HCT116 (cell line): ENCODE results near the gene METTL26. TPM values are rescaled to one million over a fixed set of nuclear protein-coding genes. Genes with fewer than 3 reads are reported as not detected.

ENCODE experiments used
- ATAC-seq: fragments of 200-7000 bp; cut with Tn5 transposase; 2 replicates; pipeline ENCODE4 v1.9.1; 2020; ENCODE audit warnings: mild to moderate bottlenecking, moderate library complexity
- BruUV-seq: library from RNA; stranded (reverse); fragments of 400-500 nt; replicated peaks from 2 replicates; lab custom pipeline; 2021; lab: Mats Ljungman, UMichigan
- CTCF ChIA-PET: fragments of 300-600 bp; sonication (Branson Sonifier 250); formaldehyde crosslinking; loops from one replicate; lab custom pipeline; 2021; ENCODE audit warnings: antibody characterized with exemption; lab: Charles Lee
- POLR2A ChIA-PET: fragments of 300-600, 350-600 bp; sonication (Branson Sonifier 250); formaldehyde crosslinking; loops from one replicate; lab custom pipeline; 2021; ENCODE audit warnings: antibody characterized with exemption; lab: Charles Lee
- RAD21 ChIA-PET, 2 experiments: fragments of 300-600 bp; sonication (Branson Sonifier 250); formaldehyde crosslinking; loops; one replicate each; lab custom pipeline; 2023; ENCODE audit warnings: low total read pairs in 2 of 2; ENCODE audit not compliant: uncharacterized antibody in 2 of 2, unreplicated experiment in 2 of 2, low non-redundant PET in 1 of 2; lab: Charles Lee
- DNase-seq: peaks from one replicate; pipeline ENCODE4 v3.0.0-alpha.2; 2010; ENCODE audit warnings: low read depth, low spot score
- H2AFZ ChIP-seq: fragments of 200-600 bp; shearing (Covaris generic), sonication (generic); 2 replicates; pipeline ENCODE4 v1.6.1; 2017; ENCODE audit warnings: low read depth, mixed run types, mixed read lengths, antibody characterized with exemption, low read length; ENCODE audit not compliant: poor library complexity, severe bottlenecking
- H3K27ac ChIP-seq: 2 replicates; pipeline ENCODE4 v1.5.1; 2012; ENCODE audit warnings: low read depth, low read length
- H3K27me3 ChIP-seq: fragments of 200-600 bp; sonication (generic); 2 replicates; pipeline ENCODE4 v1.6.1; 2016; ENCODE audit warnings: mixed run types, low read length, mixed read lengths; ENCODE audit not compliant: insufficient read depth
- H3K36me3 ChIP-seq, 2 experiments: fragments of 200-500 bp in 1 of 2; fragments of 200-600 bp in 1 of 2; sonication (Bioruptor generic) in 1 of 2; sonication (generic) in 1 of 2; 2 replicates each; pipeline versions ENCODE4 v1.5.1 to v1.6.1; 2014 to 2016; ENCODE audit warnings: low read length in 2 of 2, inconsistent platforms in 1 of 2, mixed read lengths in 1 of 2, mixed run types in 1 of 2; ENCODE audit not compliant: insufficient read depth in 2 of 2, control insufficient read depth in 1 of 2
- H3K4me1 ChIP-seq, 2 experiments: fragments of 200-600 bp in 1 of 2; sonication (generic) in 1 of 2; 2 replicates each; pipeline versions ENCODE4 v1.5.1 to v1.6.1; 2012 to 2017; ENCODE audit warnings: low read length in 2 of 2, inconsistent platforms in 1 of 2, mild to moderate bottlenecking in 1 of 2, mixed read lengths in 1 of 2, mixed run types in 1 of 2, moderate library complexity in 1 of 2; ENCODE audit not compliant: insufficient read depth in 2 of 2, control insufficient read depth in 1 of 2
- H3K4me2 ChIP-seq: fragments of 200-600 bp; sonication (generic); 2 replicates; pipeline ENCODE4 v1.6.1; 2017; ENCODE audit warnings: mixed run types, low read length, mixed read lengths
- H3K4me3 ChIP-seq, 2 experiments: fragments of 200-600 bp in 1 of 2; sonication (generic) in 1 of 2; replicated peaks in 1 of 2; 2 replicates each; pipeline ENCODE4 v1.5.1; 2011 to 2016; ENCODE audit warnings: low read length in 2 of 2, control low read depth in 1 of 2, low read depth in 1 of 2, mild to moderate bottlenecking in 1 of 2, mixed read lengths in 1 of 2, mixed run types in 1 of 2
- H3K79me2 ChIP-seq: fragments of 200-600 bp; sonication (generic); 2 replicates; pipeline ENCODE4 v1.6.1; 2017; ENCODE audit warnings: mild to moderate bottlenecking, mixed run types, low read length, moderate library complexity, mixed read lengths; ENCODE audit not compliant: insufficient read depth
- H3K9ac ChIP-seq: fragments of 200-600 bp; sonication (generic); 2 replicates; pipeline ENCODE4 v1.6.1; 2016; ENCODE audit warnings: low read length, mixed read lengths
- H3K9me2 ChIP-seq: fragments of 200-600 bp; sonication (generic), shearing (Covaris generic); 2 replicates; pipeline ENCODE4 v1.6.1; 2017; ENCODE audit warnings: mixed run types, mild to moderate bottlenecking, moderate library complexity; ENCODE audit not compliant: insufficient read depth
- H3K9me3 ChIP-seq, 2 experiments: fragments of 200-500 bp in 1 of 2; fragments of 200-600 bp in 1 of 2; sonication (Bioruptor generic) in 1 of 2; sonication (generic) in 1 of 2; 2 replicates each; pipeline ENCODE4 v1.6.1; 2014 to 2017; ENCODE audit warnings: low read length in 2 of 2, mixed read lengths in 2 of 2, inconsistent platforms in 1 of 2, low read depth in 1 of 2, mild to moderate bottlenecking in 1 of 2, mixed run types in 1 of 2, moderate library complexity in 1 of 2; ENCODE audit not compliant: control insufficient read depth in 1 of 2, insufficient read depth in 1 of 2
- H4K20me1 ChIP-seq: fragments of 200-600 bp; sonication (generic), shearing (Covaris generic); 2 replicates; pipeline ENCODE4 v1.6.1; 2017; ENCODE audit warnings: mixed run types, mild to moderate bottlenecking, moderate library complexity; ENCODE audit not compliant: insufficient read depth
- CTCF ChIP-seq, 3 experiments: fragments of 200-600 bp in 1 of 3; sonication (generic) in 1 of 3; IDR thresholded peaks in 2 of 3; conservative IDR thresholded peaks in 1 of 3; 2 replicates each; pipeline ENCODE4 v1.5.1; 2012 to 2017; ENCODE audit warnings: low read depth in 2 of 3, low read length in 2 of 3, antibody characterized with exemption in 1 of 3, borderline replicate concordance in 1 of 3, control low read depth in 1 of 3, mild to moderate bottlenecking in 1 of 3, mixed read lengths in 1 of 3, mixed run types in 1 of 3, moderate library complexity in 1 of 3; ENCODE audit not compliant: insufficient read depth in 1 of 3
- ELF1 ChIP-seq: IDR thresholded peaks from 2 replicates; pipeline ENCODE4 v1.6.1; 2012; ENCODE audit warnings: low read depth, borderline replicate concordance
- EZH2 ChIP-seq: fragments of 200-600 bp; sonication (generic); IDR thresholded peaks from 2 replicates; pipeline ENCODE4 v1.6.1; 2017; ENCODE audit warnings: antibody characterized with exemption, mixed run types
- REST ChIP-seq: IDR thresholded peaks from 2 replicates; pipeline ENCODE4 v1.6.1; 2012; ENCODE audit warnings: low read depth
- SIN3A ChIP-seq: IDR thresholded peaks from 2 replicates; pipeline ENCODE4 v1.6.1; 2012; ENCODE audit warnings: low read depth
- ZFX ChIP-seq: fragments of 450-650 bp; IDR thresholded peaks from 2 replicates; pipeline ENCODE4 v1.6.1; 2017
- intact Hi-C: fragments of 100-400 bp; cut with micrococcal nuclease; formaldehyde crosslinking; loops from 2 replicates; pipeline ENCODE4 v1.10.0; 2022
- total RNA-seq: library from RNA; stranded (reverse); gene quantifications from one replicate; pipeline ENCODE4 v1.2.1, GENCODE V29; 2021; ENCODE audit not compliant: unreplicated experiment

Gene METTL26
- total RNA-seq, 1 experiment from 2014 or later = 85.7 TPM

- H3K4me1 ChIP-seq = peaks cover 13 to 54% of the 10 kb centered on the region in 2 experiments
- H3K36me3 ChIP-seq = peaks cover 0 to 26% of the 10 kb centered on the region in 2 experiments; a peak in 2 of 4 replicates
- TF ChIP-seq SIN3A (no peak), ELF1 (no peak), CTCF (IDR thresholded peaks at IDR 0.05 in 2 of 3, conservative IDR thresholded peaks at IDR 0.05 in 1 of 3; ENCODE audit: borderline replicate concordance in 1 of 3, insufficient read depth in 1 of 3, low read depth in 2 of 3, low read length in 2 of 3) (peak in 1 of 3 experiments; percentile 14; a peak in 2 of 6 replicates), EZH2 (no peak)
- peak overlapping the region; percentile 97 for H3K4me2 ChIP-seq
- BruUV-seq = no TSS peak
- peak overlapping the region; percentile 92 for H3K9ac ChIP-seq
- POLR2A ChIA-PET = no interaction called here
- H2AFZ ChIP-seq = no peak overlapping the region
- ATAC-seq (peak; percentile 5; the same call in 1 of the 2 replicates), DNase-seq (no peak)
- CTCF ChIA-PET = interaction anchor here (1.1 kb wide), 1 partner anchor 9 kb away, joined by 3 read pairs; the partner anchor contains the start of gene WDR24
- H3K79me2 ChIP-seq = peaks cover 38% of the 10 kb centered on the region
- peak overlapping the region; percentile 66 to 90 for H3K4me3 ChIP-seq
- H3K27me3 ChIP-seq = no peaks in the 10 kb centered on the region
- peak overlapping the region; percentile 98 for H3K27ac ChIP-seq
- H3K9me3 ChIP-seq = no peaks in the 10 kb centered on the region
- H3K9me2 ChIP-seq = no peaks in the 10 kb centered on the region
- RAD21 ChIA-PET = no interaction called here
- intact Hi-C loops = no loop called here
- H4K20me1 ChIP-seq = no peaks in the 10 kb centered on the region
Measured at GRCh38 chr16:680967-681745, 45.1 kb upstream of the METTL26 start.

DNA sequence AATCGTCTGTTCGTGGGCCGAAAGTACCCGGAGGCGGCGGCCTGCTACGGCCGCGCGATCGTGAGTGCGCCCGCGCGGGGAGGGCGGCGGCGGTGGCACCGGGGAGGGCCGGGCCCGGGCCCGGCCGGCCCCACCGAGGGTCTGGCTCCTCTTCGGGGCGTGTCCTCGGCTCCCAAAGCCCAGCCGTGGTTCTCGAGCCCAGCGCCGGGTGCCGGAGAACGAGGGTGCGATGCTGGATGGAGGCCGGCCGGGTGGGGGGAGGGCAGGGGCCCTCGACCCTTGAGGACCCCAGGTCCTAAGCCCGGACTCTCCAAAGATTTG lies 44.5 kb upstream of the METTL26 start:
- H3K9me2 ChIP-seq = no peaks in the 10 kb centered on the region
- RAD21 ChIA-PET = no interaction called here
- peaks cover 0 to 26% of the 10 kb centered on the region in 2 experiments; a peak in 2 of 4 replicates for H3K36me3 ChIP-seq
- peak overlapping the region; percentile 97 for H3K4me2 ChIP-seq
- no peaks in the 10 kb centered on the region for H3K9me3 ChIP-seq
- BruUV-seq = no TSS peak
- TF ChIP-seq REST (no peak), ZFX (peak; percentile 82)
- peaks cover 13 to 48% of the 10 kb centered on the region in 2 experiments for H3K4me1 ChIP-seq
- ATAC-seq (no peak), DNase-seq (no peak)
- H3K27me3 ChIP-seq = no peaks in the 10 kb centered on the region
- no peak overlapping the region for H2AFZ ChIP-seq
- intact Hi-C loops = no loop called here
- CTCF ChIA-PET = interaction anchor here (1.1 kb wide), 1 partner anchor 9 kb away, joined by 3 read pairs; the partner anchor contains the start of gene WDR24
- POLR2A ChIA-PET = no interaction called here
- H3K9ac ChIP-seq = peak overlapping the region; percentile 92
- H3K4me3 ChIP-seq = peak overlapping the region; percentile 66 to 90
- no peaks in the 10 kb centered on the region for H4K20me1 ChIP-seq
- peak overlapping the region; percentile 98 for H3K27ac ChIP-seq
- H3K79me2 ChIP-seq = peaks cover 38% of the 10 kb centered on the region
